ENCODE measurements around the gene VAMP2.

- TF ChIP-seq POLR2AphosphoS5 (IDR thresholded peaks at IDR 0.05; ENCODE audit: low read depth, low read length) (no peak), TAF1 (IDR thresholded peaks at IDR 0.05; ENCODE audit: borderline replicate concordance, insufficient read depth, low read length) (no peak)
Observed at GRCh38 chr17:8133399-8133798, 29.3 kb downstream of the VAMP2 start.
